Duodenal mucosa (tissue), 2 donors: Measurements from ENCODE around the gene S1PR5.
"Not testable (repeated sequence)": the region's sequence is repeated elsewhere in the genome, so short reads cannot be mapped to it uniquely, and the experiment has no call there.

Experiments
- H3K27ac ChIP-seq: one replicate; pipeline ENCODE4 v1.7.0; 2013; ENCODE audit warnings: low read depth, low read length
- H3K27me3 ChIP-seq, 2 donors: one replicate each; pipeline ENCODE4 v1.7.0; 2013; ENCODE audit warnings: low read length in 2 of 2, control low read depth in 1 of 2; ENCODE audit not compliant: insufficient read depth in 2 of 2, control insufficient read depth in 1 of 2
- H3K36me3 ChIP-seq, 2 donors: one replicate each; pipeline ENCODE4 v1.7.0; 2013; ENCODE audit warnings: low read length in 2 of 2, control low read depth in 1 of 2; ENCODE audit not compliant: insufficient read depth in 2 of 2, control insufficient read depth in 1 of 2
- H3K4me1 ChIP-seq, 2 donors: one replicate each; pipeline ENCODE4 v1.7.0; 2013; ENCODE audit warnings: low read length in 2 of 2, control low read depth in 1 of 2; ENCODE audit not compliant: insufficient read depth in 2 of 2, control insufficient read depth in 1 of 2
- H3K4me3 ChIP-seq, 2 donors: one replicate each; pipeline ENCODE4 v1.7.0; 2013; ENCODE audit warnings: low read length in 2 of 2, low read depth in 1 of 2
- H3K9ac ChIP-seq, 2 donors: one replicate each; pipeline ENCODE4 v1.7.0; 2013; ENCODE audit warnings: low read length in 2 of 2, low read depth in 1 of 2
- H3K9me3 ChIP-seq, 2 donors: one replicate each; pipeline ENCODE4 v1.7.0; 2013; ENCODE audit warnings: low read length in 2 of 2, control low read depth in 1 of 2; ENCODE audit not compliant: control insufficient read depth in 1 of 2

Gene S1PR5

GRCh38 chr19:10532457-10532856, 15.2 kb upstream of the S1PR5 start:
- no peak overlapping the region for H3K27ac ChIP-seq
- no peaks in the 10 kb centered on the region for H3K4me1 ChIP-seq
- H3K9me3 ChIP-seq, result peaks cover 0 to 3% of the 10 kb centered on the region in 2 donors
- no peaks in the 10 kb centered on the region for H3K27me3 ChIP-seq
- H3K36me3 ChIP-seq, result no peaks in the 10 kb centered on the region
- H3K4me3 ChIP-seq, result no peak overlapping the region
- no peak overlapping the region for H3K9ac ChIP-seq

GRCh38 chr19:10526887-10527286, 9.6 kb upstream of the S1PR5 start:
- H3K4me1 ChIP-seq, H3K36me3 ChIP-seq, H3K27ac ChIP-seq, H3K4me3 ChIP-seq, H3K27me3 ChIP-seq, H3K9ac ChIP-seq, H3K9me3 ChIP-seq: not testable (repeated sequence)

- H3K4me1 ChIP-seq, result no peaks in the 10 kb centered on the region
- H3K27me3 ChIP-seq, result peaks cover 0 to 9% of the 10 kb centered on the region in 2 donors
- H3K4me3 ChIP-seq, result no peak overlapping the region
- H3K27ac ChIP-seq, result no peak overlapping the region
- no peaks in the 10 kb centered on the region for H3K36me3 ChIP-seq
- H3K9ac ChIP-seq, result no peak overlapping the region
- H3K9me3 ChIP-seq, result no peaks in the 10 kb centered on the region
Observed at GRCh38 chr19:10525636-10526035, 8.4 kb upstream of the S1PR5 start.

GRCh38 chr19:10523135-10523636, 5.9 kb upstream of the S1PR5 start:
- Histone ChIP-seq H3K36me3 (no peaks in the 10 kb centered on the region), H3K4me1 (peaks cover 0 to 8% of the 10 kb centered on the region in 2 donors), H3K4me3 (no peak overlapping the region), H3K9me3 (no peaks in the 10 kb centered on the region), H3K27me3 (peaks cover 19 to 27% of the 10 kb centered on the region in 2 donors), H3K27ac (no peak overlapping the region), H3K9ac (no peak overlapping the region)

DNA sequence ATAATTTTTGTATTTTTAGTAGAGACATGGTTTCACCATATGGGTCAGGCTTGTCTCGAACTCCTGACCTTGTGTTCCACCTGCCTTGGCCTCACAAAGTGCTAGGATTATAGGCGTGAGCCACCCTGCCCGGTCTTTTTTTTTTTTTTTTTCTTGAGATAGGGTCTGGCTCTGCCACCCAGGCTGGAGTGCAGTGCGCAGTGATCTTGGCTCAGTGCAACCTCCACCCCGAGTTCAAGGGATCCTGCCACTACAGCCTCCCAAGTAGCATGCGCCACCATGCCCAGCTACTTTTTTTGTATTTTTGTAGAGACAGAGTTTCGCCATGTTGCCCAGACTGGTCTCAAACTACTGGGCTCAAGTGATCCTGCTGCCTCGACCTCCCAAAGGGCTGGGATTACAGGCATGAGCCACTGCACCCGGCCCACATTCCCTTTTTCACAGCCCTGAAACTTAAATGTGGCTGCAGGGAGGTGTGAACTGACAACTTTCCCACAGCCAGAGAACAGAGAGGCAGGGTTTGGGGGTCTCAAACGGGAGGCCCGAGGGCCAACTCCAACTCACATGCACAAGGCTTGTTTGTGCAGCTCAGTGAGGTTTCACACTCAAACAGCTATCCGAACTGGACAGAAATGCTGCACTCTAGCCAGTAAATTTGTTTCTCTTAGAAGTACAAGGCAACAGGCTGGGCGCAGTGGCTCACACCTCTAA, 4.4 kb upstream of the S1PR5 start:
- Histone ChIP-seq H3K4me3 (no peak overlapping the region), H3K9me3 (no peaks in the 10 kb centered on the region), H3K9ac (no peak overlapping the region), H3K27ac (no peak overlapping the region), H3K27me3 (peaks cover 35 to 42% of the 10 kb centered on the region in 2 donors), H3K36me3 (no peaks in the 10 kb centered on the region), H3K4me1 (peaks cover 0 to 19% of the 10 kb centered on the region in 2 donors)

DNA sequence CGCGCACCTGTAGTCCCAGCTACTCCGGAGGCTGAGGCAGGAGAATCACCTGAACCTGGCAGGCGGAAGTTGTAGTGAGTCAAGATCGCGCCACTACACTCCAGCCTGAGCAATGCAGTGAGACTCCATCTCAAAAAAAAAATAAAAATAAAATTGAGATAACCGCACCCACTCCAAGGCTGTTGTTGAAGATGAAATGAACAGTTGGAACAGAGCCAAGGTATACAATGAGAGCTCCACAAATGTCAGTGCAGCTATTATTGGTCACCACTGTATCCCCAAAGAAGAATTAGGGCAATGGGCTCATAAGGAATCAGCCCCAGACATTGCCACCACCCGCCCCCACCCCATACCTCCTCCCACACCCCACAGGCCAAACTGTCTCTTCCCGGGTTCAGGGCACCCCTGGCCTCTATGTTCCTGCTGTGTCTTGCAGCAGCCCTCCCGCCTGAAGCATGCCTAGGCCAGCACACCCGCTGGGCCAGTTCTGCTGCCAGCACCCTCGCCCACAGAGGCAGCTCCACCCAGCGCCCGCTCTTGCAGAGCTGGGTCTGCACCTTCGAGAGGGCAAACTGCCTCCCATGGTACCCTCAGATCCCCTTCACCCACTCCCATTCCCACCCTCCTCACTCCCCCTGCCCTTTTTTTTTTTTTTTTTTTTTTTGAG, 3.5 kb upstream of the S1PR5 start:
- H3K9me3 ChIP-seq, result no peaks in the 10 kb centered on the region
- H3K9ac ChIP-seq, result no peak overlapping the region
- H3K36me3 ChIP-seq, result no peaks in the 10 kb centered on the region
- no peak overlapping the region for H3K27ac ChIP-seq
- no peak overlapping the region for H3K4me3 ChIP-seq
- peaks cover 41 to 48% of the 10 kb centered on the region in 2 donors for H3K27me3 ChIP-seq
- H3K4me1 ChIP-seq, result peaks cover 0 to 19% of the 10 kb centered on the region in 2 donors

DNA sequence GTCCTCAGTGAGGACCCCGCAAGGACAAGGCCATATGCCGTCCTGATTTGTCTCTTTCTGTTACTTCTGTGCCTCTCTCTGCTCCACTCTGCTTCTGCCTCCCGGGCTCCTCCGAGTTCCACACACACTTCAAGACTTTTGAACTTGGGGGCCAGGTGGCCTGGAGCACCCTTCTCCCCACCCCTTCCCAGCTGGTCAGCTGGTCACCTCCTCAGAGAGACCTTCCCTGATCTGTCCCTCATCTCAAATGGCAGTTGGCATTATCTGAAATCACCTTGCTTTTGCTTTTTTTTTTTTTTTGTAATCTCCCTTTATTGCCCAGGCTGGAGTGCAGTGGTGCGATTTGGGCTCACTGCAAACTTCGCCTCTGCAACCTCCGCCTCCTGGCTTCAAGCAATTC, 2.2 kb upstream of the S1PR5 start:
- Histone ChIP-seq H3K4me1 (peaks cover 0 to 19% of the 10 kb centered on the region in 2 donors), H3K9me3 (no peaks in the 10 kb centered on the region), H3K36me3 (no peaks in the 10 kb centered on the region), H3K9ac (no peak overlapping the region), H3K4me3 (no peak overlapping the region), H3K27me3 (peaks cover 54 to 57% of the 10 kb centered on the region in 2 donors), H3K27ac (no peak overlapping the region)

DNA sequence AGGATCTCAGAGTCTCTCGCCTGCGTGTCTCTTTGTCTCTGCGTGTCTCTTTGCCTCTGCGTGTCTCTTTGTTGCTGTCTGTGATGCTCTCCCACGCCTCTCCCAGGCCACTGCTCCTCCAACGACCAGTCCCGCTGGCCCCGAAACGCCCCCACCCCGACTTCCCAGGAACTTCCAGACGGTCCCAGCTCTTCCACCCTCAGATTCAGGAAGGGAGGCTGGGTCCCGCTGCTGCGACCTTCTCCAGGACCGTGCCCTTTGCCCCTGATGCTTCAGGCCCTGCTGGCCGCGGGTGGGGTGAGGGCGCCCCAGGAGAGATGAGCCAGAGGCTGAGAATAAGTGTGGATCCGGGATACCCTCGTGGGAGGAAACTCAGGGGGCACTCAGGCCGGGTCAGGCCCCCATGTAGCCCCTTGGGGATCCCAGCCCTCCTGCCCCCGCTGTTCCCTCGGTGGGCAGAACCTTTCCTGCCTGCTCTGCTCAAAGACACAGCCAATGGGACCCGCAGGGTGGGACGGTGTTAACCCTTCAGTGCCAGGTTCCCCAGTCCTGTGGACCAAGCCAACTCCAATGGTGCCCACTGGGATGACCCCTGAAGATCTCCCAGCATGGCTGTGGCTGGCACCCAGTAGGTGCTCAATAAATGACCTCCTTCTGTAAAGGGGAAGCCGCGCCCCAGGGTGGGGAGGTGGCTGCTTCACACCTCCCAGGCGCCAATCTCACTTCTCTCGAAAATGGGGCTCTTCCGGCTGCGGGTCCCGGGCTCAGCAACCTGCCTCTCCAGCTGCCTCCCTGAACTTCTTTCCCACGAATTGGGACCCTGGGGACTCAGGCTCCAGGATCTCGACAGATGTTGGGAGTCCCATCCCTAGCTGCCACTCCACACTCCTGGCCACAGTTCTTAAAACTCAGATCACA, 1.5 kb upstream of the S1PR5 start:
- H3K4me3 ChIP-seq, result no peak overlapping the region

GRCh38 chr19:10517760-10518443, 655 bp upstream of the S1PR5 start:
- H3K9ac ChIP-seq, result no peak overlapping the region
- H3K4me3 ChIP-seq, result peak overlapping the region; percentile 35 to 43
- H3K9me3 ChIP-seq, result no peaks in the 10 kb centered on the region
- H3K4me1 ChIP-seq, result peaks cover 0 to 19% of the 10 kb centered on the region in 2 donors
- no peaks in the 10 kb centered on the region for H3K36me3 ChIP-seq
- peaks cover 69 to 70% of the 10 kb centered on the region in 2 donors for H3K27me3 ChIP-seq
- no peak overlapping the region for H3K27ac ChIP-seq

More for the DNA sequence above, 1.5 kb upstream of the S1PR5 start:
- Histone ChIP-seq H3K27ac (no peak overlapping the region), H3K4me1 (peaks cover 0 to 19% of the 10 kb centered on the region in 2 donors), H3K9me3 (no peaks in the 10 kb centered on the region), H3K36me3 (no peaks in the 10 kb centered on the region), H3K27me3 (peaks cover 61 to 62% of the 10 kb centered on the region in 2 donors), H3K9ac (no peak overlapping the region)
